ENCODE measurements around the gene ZBTB7B.

GRCh38 chr1:155003227-155003765 lies 694 bp downstream of the ZBTB7B start:
- peak in 1 of 3 experiments; percentile 5; a peak in 1 of 6 replicates for TF ChIP-seq CTCF (IDR thresholded peaks at IDR 0.05 in 2 of 3, conservative IDR thresholded peaks at IDR 0.05 in 1 of 3; ENCODE audit: insufficient read depth in 2 of 3, low read depth in 1 of 3, low read length in 3 of 3)
- no peak for TF ChIP-seq LARP7 (IDR thresholded peaks at IDR 0.05)
- no peak for TF ChIP-seq ZFP36 (IDR thresholded peaks at IDR 0.05; ENCODE audit: low read depth, low read length, partially characterized antibody)
- TF ChIP-seq TCF7L2 (IDR thresholded peaks at IDR 0.05; ENCODE audit: low read depth, low read length), result no peak
- no peak for TF ChIP-seq ZNF124 (CRISPR knock-in tag; IDR thresholded peaks at IDR 0.05)

Measured in K562 (cell line).